HEK293T (cell line): ENCODE measurements around the gene RPE65.

ENCODE experiments used
- FOXA1 ChIP-seq: fragments of 450-650 bp; IDR thresholded peaks from 2 replicates; pipeline ENCODE4 v1.6.1; 2016; ENCODE audit warnings: mild to moderate bottlenecking
- FOXM1 ChIP-seq: fragments of 450-650 bp; IDR thresholded peaks from 2 replicates; pipeline ENCODE4 v1.6.1; 2017; ENCODE audit warnings: mild to moderate bottlenecking, borderline replicate concordance

DNA sequence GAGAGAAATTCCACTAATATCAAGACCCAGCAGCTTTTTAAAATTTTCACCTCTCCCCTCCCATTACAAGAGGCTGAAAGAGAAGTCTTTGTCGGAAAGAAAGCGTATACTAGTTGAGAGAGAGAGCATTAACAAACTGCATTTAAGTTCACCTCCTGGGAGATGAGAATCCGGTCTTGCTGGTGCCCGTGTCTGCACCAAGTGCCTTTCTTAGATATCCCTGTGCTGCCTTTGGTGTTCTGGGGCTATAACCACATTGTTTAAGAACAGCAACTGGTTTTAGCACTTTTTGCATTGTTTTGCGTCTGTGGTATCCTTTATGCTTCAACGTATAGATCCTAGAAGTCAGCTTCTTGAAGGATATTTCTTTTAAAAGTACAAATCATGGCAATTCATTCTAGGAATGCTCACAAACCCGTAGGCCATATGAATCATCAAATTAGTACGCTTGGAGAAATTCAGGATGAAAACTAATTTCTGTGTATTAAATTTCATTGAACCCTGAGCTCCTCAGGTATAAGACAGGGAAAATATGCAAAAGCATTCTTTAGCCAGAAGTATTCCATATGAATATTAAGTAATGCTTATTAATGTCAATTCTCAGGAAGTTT lies 3.4 kb upstream of the RPE65 start:
- TF ChIP-seq FOXM1 = no peak
- TF ChIP-seq FOXA1 = no peak
